GM23338 (cell line): ENCODE measurements around the gene FOXP2. TPM values are rescaled to one million over a fixed set of nuclear protein-coding genes. Genes with fewer than 3 reads are reported as not detected.

Experiments
- ATAC-seq: fragments of 200-7000 bp; cut with Tn5 transposase; 3 replicates; pipeline ENCODE4 v1.9.1; 2020
- DNase-seq: peaks from one replicate; pipeline ENCODE4 v3.0.0-alpha.2; 2015; ENCODE audit warnings: low spot score
- H2AFZ ChIP-seq: fragments of 200-600 bp; sonication (generic); 2 replicates; pipeline ENCODE4 v1.8.0; 2016; ENCODE audit warnings: antibody characterized with exemption, mild to moderate bottlenecking, moderate library complexity
- H3F3A ChIP-seq: fragments of 200-600 bp; sonication (generic); replicated peaks from 2 replicates; pipeline ENCODE4 v1.8.0; 2017; ENCODE audit warnings: antibody characterized with exemption, mixed run types, low read depth
- H3K27ac ChIP-seq: fragments of 200-600 bp; sonication (generic); 2 replicates; pipeline ENCODE4 v1.6.1; 2016; ENCODE audit warnings: low read depth
- H3K27me3 ChIP-seq: fragments of 200-600 bp; sonication (generic); 2 replicates; pipeline ENCODE4 v1.8.0; 2016; ENCODE audit warnings: mild to moderate bottlenecking, mixed run types, moderate library complexity; ENCODE audit not compliant: insufficient read depth
- H3K36me3 ChIP-seq: fragments of 200-600 bp; sonication (generic); 2 replicates; pipeline ENCODE4 v1.8.0; 2016; ENCODE audit warnings: mild to moderate bottlenecking; ENCODE audit not compliant: insufficient read depth
- H3K4me1 ChIP-seq: fragments of 200-600 bp; sonication (generic); 2 replicates; pipeline ENCODE4 v1.8.0; 2016; ENCODE audit warnings: mild to moderate bottlenecking, moderate library complexity; ENCODE audit not compliant: insufficient read depth
- H3K4me2 ChIP-seq: fragments of 200-600 bp; sonication (generic); 2 replicates; pipeline ENCODE4 v1.7.1; 2017; ENCODE audit warnings: mixed run types
- H3K4me3 ChIP-seq: fragments of 200-600 bp; sonication (generic); 2 replicates; pipeline ENCODE4 v1.6.1; 2016; ENCODE audit warnings: mixed run types
- H3K79me2 ChIP-seq: fragments of 200-600 bp; sonication (generic); replicated peaks from 2 replicates; pipeline ENCODE4 v1.8.0; 2017; ENCODE audit warnings: mild to moderate bottlenecking; ENCODE audit not compliant: insufficient read depth
- H3K9me2 ChIP-seq: fragments of 200-600 bp; sonication (generic); 2 replicates; pipeline ENCODE4 v1.8.0; 2017; ENCODE audit not compliant: insufficient read depth
- H4K20me1 ChIP-seq: fragments of 200-600 bp; sonication (generic); replicated peaks from 2 replicates; pipeline ENCODE4 v1.8.0; 2017; ENCODE audit warnings: mild to moderate bottlenecking; ENCODE audit not compliant: insufficient read depth
- H3K27ac Mint-ChIP-seq: 2 replicates; pipeline ENCODE4 v1.8.0; 2020; ENCODE audit warnings: inconsistent platforms, mild to moderate bottlenecking, moderate library complexity, mixed read lengths
- H3K27me3 Mint-ChIP-seq: 3 replicates; pipeline ENCODE4 v1.8.0; 2022; ENCODE audit warnings: low read depth, mild to moderate bottlenecking, moderate library complexity, mixed read lengths, inconsistent platforms; ENCODE audit not compliant: insufficient read depth, poor library complexity
- H3K36me3 Mint-ChIP-seq: 3 replicates; pipeline ENCODE4 v1.8.0; 2021; ENCODE audit warnings: low read depth, mild to moderate bottlenecking, inconsistent platforms, moderate library complexity, mixed read lengths
- H3K4me1 Mint-ChIP-seq: 3 replicates; pipeline ENCODE4 v1.8.0; 2020; ENCODE audit warnings: mild to moderate bottlenecking, inconsistent platforms, mixed read lengths
- H3K4me3 Mint-ChIP-seq: 3 replicates; pipeline ENCODE4 v1.8.0; 2021; ENCODE audit warnings: moderate library complexity, mild to moderate bottlenecking, inconsistent platforms, mixed read lengths
- H3K9me3 Mint-ChIP-seq: 3 replicates; pipeline ENCODE4 v1.8.0; 2020; ENCODE audit warnings: moderate library complexity, mild to moderate bottlenecking, inconsistent platforms, mixed read lengths
- CREB1 ChIP-seq: fragments of 250-450 bp; sonication (Bioruptor Pico); IDR thresholded peaks from 2 replicates; pipeline ENCODE4 v1.5.0; 2020; ENCODE audit warnings: low read depth, mild to moderate bottlenecking, moderate library complexity
- EZH2 ChIP-seq: fragments of 200-600 bp; sonication (generic); IDR thresholded peaks from one replicate; pipeline ENCODE4 v1.8.0; 2017; ENCODE audit warnings: antibody characterized with exemption, mild to moderate bottlenecking, low read depth; ENCODE audit not compliant: unreplicated experiment
- EZH2phosphoT487 ChIP-seq: fragments of 200-600 bp; sonication (generic); IDR thresholded peaks from one replicate; pipeline ENCODE4 v1.8.1; 2018; ENCODE audit warnings: antibody characterized with exemption; ENCODE audit not compliant: unreplicated experiment
- JUNB ChIP-seq: IDR thresholded peaks from one replicate; pipeline ENCODE4 v1.6.1; 2016; ENCODE audit warnings: antibody characterized with exemption; ENCODE audit not compliant: unreplicated experiment
- NANOG ChIP-seq: IDR thresholded peaks from 2 replicates; pipeline ENCODE4 v1.6.1; 2016; ENCODE audit warnings: antibody characterized with exemption, borderline replicate concordance
- POLR2AphosphoS5 ChIP-seq: IDR thresholded peaks from 2 replicates; pipeline ENCODE4 v1.6.1; 2016; ENCODE audit warnings: antibody characterized with exemption, low read depth
- STAT1 ChIP-seq: IDR thresholded peaks from one replicate; pipeline ENCODE4 v1.6.1; 2016; ENCODE audit warnings: antibody characterized with exemption; ENCODE audit not compliant: unreplicated experiment
- ZNF114 ChIP-seq: fragments of 250-450 bp; sonication (Bioruptor Pico); IDR thresholded peaks from 2 replicates; pipeline ENCODE4 v1.5.0; 2020; ENCODE audit warnings: mild to moderate bottlenecking, moderate library complexity
- ZNF331 ChIP-seq: fragments of 250-450 bp; sonication (Bioruptor Pico); IDR thresholded peaks from 2 replicates; pipeline ENCODE4 v1.5.0; 2020; ENCODE audit warnings: low read depth, mild to moderate bottlenecking, moderate library complexity
- polyA plus RNA-seq: library from polyadenylated mRNA; unstranded; fragments of >200 nt; fragmentation: Nextera tagmentation; extraction: Ambion mirVana; gene quantifications from 2 replicates; pipeline ENCODE4 v1.2.1, GENCODE V29; 2016
- total RNA-seq: library from RNA; depleted of rRNA; stranded (reverse); fragments of >200 nt; shearing (Covaris generic); gene quantifications from 2 replicates; pipeline ENCODE4 v1.2.3, GENCODE V29; 2014
- TF ChIP-seq, protein P1 (sequence below): fragments of 250-450 bp; sonication (Bioruptor Pico); IDR thresholded peaks from 2 replicates; pipeline ENCODE4 v1.5.0; 2020; ENCODE audit warnings: mild to moderate bottlenecking, moderate library complexity
- TF ChIP-seq, protein P2 (sequence below), 2 experiments: fragments of 200-600 bp in 1 of 2; sonication (generic) in 1 of 2; conservative IDR thresholded peaks; 2 replicates each; pipeline versions ENCODE4 v1.5.1 to v1.6.1; 2016 to 2017; ENCODE audit warnings: antibody characterized with exemption in 2 of 2, low read depth in 2 of 2, mild to moderate bottlenecking in 2 of 2, moderate library complexity in 1 of 2
- TF ChIP-seq, protein P3 (sequence below): IDR thresholded peaks from one replicate; pipeline ENCODE4 v1.6.1; 2018; ENCODE audit warnings: antibody characterized with exemption; ENCODE audit not compliant: unreplicated experiment
- TF ChIP-seq, protein P4 (sequence below): IDR thresholded peaks from 2 replicates; pipeline ENCODE4 v1.6.1; 2016; ENCODE audit warnings: antibody characterized with exemption

FOXP2 gene
- total and polyA plus RNA-seq, 2 experiments from 2014 or later, result 0.03 to 0.24 TPM

DNA sequence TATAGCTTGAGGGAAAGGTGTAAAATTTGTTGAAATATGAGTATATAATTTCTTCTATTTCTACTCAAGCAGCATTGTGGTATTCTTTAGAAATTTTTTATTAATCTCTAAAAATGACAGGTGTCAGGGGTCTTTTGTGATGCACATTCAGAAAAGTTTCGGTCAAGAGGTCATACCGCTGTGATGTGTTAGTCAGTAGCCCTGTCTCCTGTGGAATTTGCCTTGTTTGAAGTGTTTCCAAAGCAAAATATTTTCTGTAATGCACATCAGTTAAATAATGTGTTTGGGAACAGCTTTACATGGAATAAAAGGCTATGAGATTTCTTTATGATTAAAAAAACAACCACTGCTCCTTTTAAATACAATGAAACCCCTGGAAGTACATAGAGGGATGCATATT, 35.8 kb downstream of the FOXP2 start:
- no peak overlapping the region for H3K27ac ChIP-seq
- DNase-seq (no peak), ATAC-seq (no peak)
- no peaks in the 10 kb centered on the region for H3K4me1 Mint-ChIP-seq
- no peaks in the 10 kb centered on the region for H3K36me3 Mint-ChIP-seq
- no peak overlapping the region for H3K4me2 ChIP-seq
- H3K9me3 Mint-ChIP-seq, result no peaks in the 10 kb centered on the region; the same call in 2 of the 3 replicates
- H3K79me2 ChIP-seq, result no peaks in the 10 kb centered on the region
- peaks cover 2% of the 10 kb centered on the region for H3K27me3 Mint-ChIP-seq
- no peak overlapping the region for H3K27ac Mint-ChIP-seq
- H2AFZ ChIP-seq, result no peak overlapping the region
- no peak overlapping the region for H3K4me3 Mint-ChIP-seq
- H3K4me1 ChIP-seq, result no peaks in the 10 kb centered on the region
- TF ChIP-seq EZH2 (no peak), NANOG (no peak), EZH2phosphoT487 (no peak), POLR2AphosphoS5 (no peak), JUNB (no peak), STAT1 (no peak), CREB1 (CRISPR knock-in tag) (no peak), ZNF114 (CRISPR knock-in tag) (no peak), ZNF331 (no peak)
- TF ChIP-seq, protein P1, sequence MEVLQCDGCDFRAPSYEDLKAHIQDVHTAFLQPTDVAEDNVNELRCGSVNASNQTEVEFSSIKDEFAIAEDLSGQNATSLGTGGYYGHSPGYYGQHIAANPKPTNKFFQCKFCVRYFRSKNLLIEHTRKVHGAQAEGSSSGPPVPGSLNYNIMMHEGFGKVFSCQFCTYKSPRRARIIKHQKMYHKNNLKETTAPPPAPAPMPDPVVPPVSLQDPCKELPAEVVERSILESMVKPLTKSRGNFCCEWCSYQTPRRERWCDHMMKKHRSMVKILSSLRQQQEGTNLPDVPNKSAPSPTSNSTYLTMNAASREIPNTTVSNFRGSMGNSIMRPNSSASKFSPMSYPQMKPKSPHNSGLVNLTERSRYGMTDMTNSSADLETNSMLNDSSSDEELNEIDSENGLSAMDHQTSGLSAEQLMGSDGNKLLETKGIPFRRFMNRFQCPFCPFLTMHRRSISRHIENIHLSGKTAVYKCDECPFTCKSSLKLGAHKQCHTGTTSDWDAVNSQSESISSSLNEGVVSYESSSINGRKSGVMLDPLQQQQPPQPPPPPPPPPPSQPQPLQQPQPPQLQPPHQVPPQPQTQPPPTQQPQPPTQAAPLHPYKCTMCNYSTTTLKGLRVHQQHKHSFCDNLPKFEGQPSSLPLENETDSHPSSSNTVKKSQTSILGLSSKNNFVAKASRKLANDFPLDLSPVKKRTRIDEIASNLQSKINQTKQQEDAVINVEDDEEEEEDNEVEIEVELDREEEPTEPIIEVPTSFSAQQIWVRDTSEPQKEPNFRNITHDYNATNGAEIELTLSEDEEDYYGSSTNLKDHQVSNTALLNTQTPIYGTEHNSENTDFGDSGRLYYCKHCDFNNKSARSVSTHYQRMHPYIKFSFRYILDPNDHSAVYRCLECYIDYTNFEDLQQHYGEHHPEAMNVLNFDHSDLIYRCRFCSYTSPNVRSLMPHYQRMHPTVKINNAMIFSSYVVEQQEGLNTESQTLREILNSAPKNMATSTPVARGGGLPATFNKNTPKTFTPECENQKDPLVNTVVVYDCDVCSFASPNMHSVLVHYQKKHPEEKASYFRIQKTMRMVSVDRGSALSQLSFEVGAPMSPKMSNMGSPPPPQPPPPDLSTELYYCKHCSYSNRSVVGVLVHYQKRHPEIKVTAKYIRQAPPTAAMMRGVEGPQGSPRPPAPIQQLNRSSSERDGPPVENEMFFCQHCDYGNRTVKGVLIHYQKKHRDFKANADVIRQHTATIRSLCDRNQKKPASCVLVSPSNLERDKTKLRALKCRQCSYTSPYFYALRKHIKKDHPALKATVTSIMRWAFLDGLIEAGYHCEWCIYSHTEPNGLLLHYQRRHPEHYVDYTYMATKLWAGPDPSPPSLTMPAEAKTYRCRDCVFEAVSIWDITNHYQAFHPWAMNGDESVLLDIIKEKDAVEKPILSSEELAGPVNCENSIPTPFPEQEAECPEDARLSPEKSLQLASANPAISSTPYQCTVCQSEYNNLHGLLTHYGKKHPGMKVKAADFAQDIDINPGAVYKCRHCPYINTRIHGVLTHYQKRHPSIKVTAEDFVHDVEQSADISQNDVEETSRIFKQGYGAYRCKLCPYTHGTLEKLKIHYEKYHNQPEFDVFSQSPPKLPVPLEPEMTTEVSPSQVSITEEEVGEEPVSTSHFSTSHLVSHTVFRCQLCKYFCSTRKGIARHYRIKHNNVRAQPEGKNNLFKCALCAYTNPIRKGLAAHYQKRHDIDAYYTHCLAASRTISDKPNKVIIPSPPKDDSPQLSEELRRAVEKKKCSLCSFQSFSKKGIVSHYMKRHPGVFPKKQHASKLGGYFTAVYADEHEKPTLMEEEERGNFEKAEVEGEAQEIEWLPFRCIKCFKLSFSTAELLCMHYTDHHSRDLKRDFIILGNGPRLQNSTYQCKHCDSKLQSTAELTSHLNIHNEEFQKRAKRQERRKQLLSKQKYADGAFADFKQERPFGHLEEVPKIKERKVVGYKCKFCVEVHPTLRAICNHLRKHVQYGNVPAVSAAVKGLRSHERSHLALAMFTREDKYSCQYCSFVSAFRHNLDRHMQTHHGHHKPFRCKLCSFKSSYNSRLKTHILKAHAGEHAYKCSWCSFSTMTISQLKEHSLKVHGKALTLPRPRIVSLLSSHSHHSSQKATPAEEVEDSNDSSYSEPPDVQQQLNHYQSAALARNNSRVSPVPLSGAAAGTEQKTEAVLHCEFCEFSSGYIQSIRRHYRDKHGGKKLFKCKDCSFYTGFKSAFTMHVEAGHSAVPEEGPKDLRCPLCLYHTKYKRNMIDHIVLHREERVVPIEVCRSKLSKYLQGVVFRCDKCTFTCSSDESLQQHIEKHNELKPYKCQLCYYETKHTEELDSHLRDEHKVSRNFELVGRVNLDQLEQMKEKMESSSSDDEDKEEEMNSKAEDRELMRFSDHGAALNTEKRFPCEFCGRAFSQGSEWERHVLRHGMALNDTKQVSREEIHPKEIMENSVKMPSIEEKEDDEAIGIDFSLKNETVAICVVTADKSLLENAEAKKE (CRISPR knock-in tag), result no peak
- TF ChIP-seq, protein P2, sequence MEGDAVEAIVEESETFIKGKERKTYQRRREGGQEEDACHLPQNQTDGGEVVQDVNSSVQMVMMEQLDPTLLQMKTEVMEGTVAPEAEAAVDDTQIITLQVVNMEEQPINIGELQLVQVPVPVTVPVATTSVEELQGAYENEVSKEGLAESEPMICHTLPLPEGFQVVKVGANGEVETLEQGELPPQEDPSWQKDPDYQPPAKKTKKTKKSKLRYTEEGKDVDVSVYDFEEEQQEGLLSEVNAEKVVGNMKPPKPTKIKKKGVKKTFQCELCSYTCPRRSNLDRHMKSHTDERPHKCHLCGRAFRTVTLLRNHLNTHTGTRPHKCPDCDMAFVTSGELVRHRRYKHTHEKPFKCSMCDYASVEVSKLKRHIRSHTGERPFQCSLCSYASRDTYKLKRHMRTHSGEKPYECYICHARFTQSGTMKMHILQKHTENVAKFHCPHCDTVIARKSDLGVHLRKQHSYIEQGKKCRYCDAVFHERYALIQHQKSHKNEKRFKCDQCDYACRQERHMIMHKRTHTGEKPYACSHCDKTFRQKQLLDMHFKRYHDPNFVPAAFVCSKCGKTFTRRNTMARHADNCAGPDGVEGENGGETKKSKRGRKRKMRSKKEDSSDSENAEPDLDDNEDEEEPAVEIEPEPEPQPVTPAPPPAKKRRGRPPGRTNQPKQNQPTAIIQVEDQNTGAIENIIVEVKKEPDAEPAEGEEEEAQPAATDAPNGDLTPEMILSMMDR (conservative IDR thresholded peaks at IDR 0.05; ENCODE audit: low read depth in 2 of 2), result no peak
- TF ChIP-seq, protein P3, sequence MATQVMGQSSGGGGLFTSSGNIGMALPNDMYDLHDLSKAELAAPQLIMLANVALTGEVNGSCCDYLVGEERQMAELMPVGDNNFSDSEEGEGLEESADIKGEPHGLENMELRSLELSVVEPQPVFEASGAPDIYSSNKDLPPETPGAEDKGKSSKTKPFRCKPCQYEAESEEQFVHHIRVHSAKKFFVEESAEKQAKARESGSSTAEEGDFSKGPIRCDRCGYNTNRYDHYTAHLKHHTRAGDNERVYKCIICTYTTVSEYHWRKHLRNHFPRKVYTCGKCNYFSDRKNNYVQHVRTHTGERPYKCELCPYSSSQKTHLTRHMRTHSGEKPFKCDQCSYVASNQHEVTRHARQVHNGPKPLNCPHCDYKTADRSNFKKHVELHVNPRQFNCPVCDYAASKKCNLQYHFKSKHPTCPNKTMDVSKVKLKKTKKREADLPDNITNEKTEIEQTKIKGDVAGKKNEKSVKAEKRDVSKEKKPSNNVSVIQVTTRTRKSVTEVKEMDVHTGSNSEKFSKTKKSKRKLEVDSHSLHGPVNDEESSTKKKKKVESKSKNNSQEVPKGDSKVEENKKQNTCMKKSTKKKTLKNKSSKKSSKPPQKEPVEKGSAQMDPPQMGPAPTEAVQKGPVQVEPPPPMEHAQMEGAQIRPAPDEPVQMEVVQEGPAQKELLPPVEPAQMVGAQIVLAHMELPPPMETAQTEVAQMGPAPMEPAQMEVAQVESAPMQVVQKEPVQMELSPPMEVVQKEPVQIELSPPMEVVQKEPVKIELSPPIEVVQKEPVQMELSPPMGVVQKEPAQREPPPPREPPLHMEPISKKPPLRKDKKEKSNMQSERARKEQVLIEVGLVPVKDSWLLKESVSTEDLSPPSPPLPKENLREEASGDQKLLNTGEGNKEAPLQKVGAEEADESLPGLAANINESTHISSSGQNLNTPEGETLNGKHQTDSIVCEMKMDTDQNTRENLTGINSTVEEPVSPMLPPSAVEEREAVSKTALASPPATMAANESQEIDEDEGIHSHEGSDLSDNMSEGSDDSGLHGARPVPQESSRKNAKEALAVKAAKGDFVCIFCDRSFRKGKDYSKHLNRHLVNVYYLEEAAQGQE, result no peak
- TF ChIP-seq, protein P4, sequence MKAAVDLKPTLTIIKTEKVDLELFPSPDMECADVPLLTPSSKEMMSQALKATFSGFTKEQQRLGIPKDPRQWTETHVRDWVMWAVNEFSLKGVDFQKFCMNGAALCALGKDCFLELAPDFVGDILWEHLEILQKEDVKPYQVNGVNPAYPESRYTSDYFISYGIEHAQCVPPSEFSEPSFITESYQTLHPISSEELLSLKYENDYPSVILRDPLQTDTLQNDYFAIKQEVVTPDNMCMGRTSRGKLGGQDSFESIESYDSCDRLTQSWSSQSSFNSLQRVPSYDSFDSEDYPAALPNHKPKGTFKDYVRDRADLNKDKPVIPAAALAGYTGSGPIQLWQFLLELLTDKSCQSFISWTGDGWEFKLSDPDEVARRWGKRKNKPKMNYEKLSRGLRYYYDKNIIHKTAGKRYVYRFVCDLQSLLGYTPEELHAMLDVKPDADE, result no peak
- no peak overlapping the region for H3K4me3 ChIP-seq
- H4K20me1 ChIP-seq, result no peaks in the 10 kb centered on the region
- no peaks in the 10 kb centered on the region for H3F3A ChIP-seq
- no peaks in the 10 kb centered on the region for H3K9me2 ChIP-seq
- H3K27me3 ChIP-seq, result no peaks in the 10 kb centered on the region
- H3K36me3 ChIP-seq, result no peaks in the 10 kb centered on the region
